Endothelial cell of umbilical vein (primary cell): ENCODE data around the gene HSH2D. TPM values are rescaled to one million over a fixed set of nuclear protein-coding genes. Genes with fewer than 3 reads are reported as not detected.

Source experiments
- BruUV-seq: library from RNA; stranded (reverse); fragments of 400-500 nt; replicated peaks from 2 replicates; lab custom pipeline; 2021; lab: Mats Ljungman, UMichigan
- CTCF ChIA-PET: fragments of 300-600, 350-600 bp; sonication (Branson Sonifier 250); formaldehyde crosslinking; loops from one replicate; lab custom pipeline; 2021; ENCODE audit warnings: antibody characterized with exemption, inconsistent platforms; lab: Charles Lee
- POLR2A ChIA-PET: fragments of 300-600, 350-600 bp; sonication (Branson Sonifier 250); formaldehyde crosslinking; loops from one replicate; lab custom pipeline; 2021; ENCODE audit warnings: antibody characterized with exemption, inconsistent platforms; lab: Charles Lee
- DNase-seq: peaks from one replicate; pipeline ENCODE4 v3.0.0-alpha.2; 2011; ENCODE audit warnings: low read depth, low spot score
- FAIRE-seq: peaks from 2 replicates; lab custom pipeline; 2011; peaks lifted over from hg19 to GRCh38; lab: Jason Lieb, UNC
- H2AFZ ChIP-seq: 2 replicates; pipeline ENCODE4 v1.6.0; 2012; ENCODE audit warnings: low read depth, low read length, control low read depth, inconsistent platforms
- H3K27ac ChIP-seq: 2 replicates; pipeline ENCODE4 v1.5.1; 2011; ENCODE audit warnings: low read depth, mild to moderate bottlenecking, control low read depth, low read length, moderate library complexity; ENCODE audit not compliant: insufficient read depth
- H3K27me3 ChIP-seq, 2 experiments: 2 replicates each; pipeline versions ENCODE4 v1.6.0 to v1.6.1; 2011; ENCODE audit warnings: low read length in 2 of 2, mixed read lengths in 1 of 2; ENCODE audit not compliant: control insufficient read depth in 2 of 2, insufficient read depth in 2 of 2
- H3K36me3 ChIP-seq, 2 experiments: 2 replicates in 1 of 2; 3 replicates in 1 of 2; pipeline ENCODE4 v1.5.1; 2011; ENCODE audit warnings: low read length in 2 of 2, mild to moderate bottlenecking in 1 of 2, moderate library complexity in 1 of 2; ENCODE audit not compliant: control insufficient read depth in 2 of 2, insufficient read depth in 2 of 2; ENCODE audit errors: extremely low read depth in 1 of 2
- H3K4me1 ChIP-seq: 3 replicates; pipeline ENCODE4 v1.5.1; 2011; ENCODE audit warnings: mild to moderate bottlenecking, low read length; ENCODE audit not compliant: control insufficient read depth, insufficient read depth; ENCODE audit errors: extremely low read depth
- H3K4me2 ChIP-seq: 2 replicates; pipeline ENCODE4 v1.6.1; 2011; ENCODE audit warnings: low read length, control low read depth, mixed read lengths; ENCODE audit not compliant: insufficient read depth
- H3K4me3 ChIP-seq, 3 experiments: fragments of 200-600 bp in 1 of 3; sonication (generic), shearing (Covaris generic) in 1 of 3; replicated peaks in 1 of 3; 2 replicates each; pipeline ENCODE4 v1.5.1; 2011 to 2016; ENCODE audit warnings: control low read depth in 3 of 3, low read length in 3 of 3, mild to moderate bottlenecking in 2 of 3, inconsistent platforms in 1 of 3, low read depth in 1 of 3, moderate library complexity in 1 of 3; ENCODE audit not compliant: insufficient read depth in 1 of 3
- H3K79me2 ChIP-seq: 2 replicates; pipeline ENCODE4 v1.6.0; 2012; ENCODE audit warnings: low read length, inconsistent platforms; ENCODE audit not compliant: control insufficient read depth, insufficient read depth
- H3K9ac ChIP-seq: replicated peaks from 2 replicates; pipeline ENCODE3; 2011; ENCODE audit warnings: low read length, control low read depth; ENCODE audit not compliant: insufficient read depth; ENCODE audit errors: extremely low read depth
- H3K9me1 ChIP-seq: replicated peaks from 3 replicates; pipeline ENCODE4 v1.6.0; 2011; ENCODE audit warnings: mild to moderate bottlenecking, low read length; ENCODE audit not compliant: control insufficient read depth, insufficient read depth; ENCODE audit errors: extremely low read depth
- H3K9me3 ChIP-seq: replicated peaks from 2 replicates; pipeline ENCODE4 v1.5.1; 2012; ENCODE audit warnings: low read length, inconsistent platforms; ENCODE audit not compliant: control insufficient read depth, insufficient read depth
- H4K20me1 ChIP-seq: replicated peaks from 2 replicates; pipeline ENCODE3; 2011; ENCODE audit warnings: mild to moderate bottlenecking, low read length; ENCODE audit not compliant: control insufficient read depth, insufficient read depth; ENCODE audit errors: extremely low read depth
- EZH2 ChIP-seq: IDR thresholded peaks from 2 replicates; pipeline ENCODE4 v1.6.1; 2012; ENCODE audit warnings: borderline replicate concordance, low read depth, mild to moderate bottlenecking, moderate library complexity, low read length, inconsistent platforms; ENCODE audit not compliant: severe bottlenecking
- FOS ChIP-seq: IDR thresholded peaks from 2 replicates; pipeline ENCODE4 v1.6.1; 2011; ENCODE audit warnings: mild to moderate bottlenecking, low read length, moderate library complexity, borderline replicate concordance; ENCODE audit not compliant: insufficient read depth
- GATA2 ChIP-seq: IDR thresholded peaks from 2 replicates; pipeline ENCODE4 v1.7.0; 2011; ENCODE audit warnings: low read depth, mild to moderate bottlenecking, moderate library complexity, mixed read lengths, low read length; ENCODE audit not compliant: insufficient read length, insufficient read depth
- JUN ChIP-seq: IDR thresholded peaks from 2 replicates; pipeline ENCODE4 v1.6.1; 2011; ENCODE audit warnings: borderline replicate concordance, low read depth; ENCODE audit not compliant: insufficient read length, insufficient read depth
- MAX ChIP-seq: IDR thresholded peaks from 2 replicates; pipeline ENCODE4 v1.6.1; 2011; ENCODE audit not compliant: insufficient read depth, insufficient read length
- MYC ChIP-seq: IDR thresholded peaks from one replicate; pipeline ENCODE4 v1.6.1; 2011; ENCODE audit warnings: mild to moderate bottlenecking, low read depth, low read length
- POLR2A ChIP-seq: IDR thresholded peaks from 2 replicates; pipeline ENCODE4 v1.6.1; 2012; ENCODE audit warnings: low read depth, mild to moderate bottlenecking, control low read depth, low read length
- POLR2AphosphoS5 ChIP-seq: IDR thresholded peaks from 2 replicates; pipeline ENCODE4 v1.6.1; 2012; ENCODE audit warnings: low read depth, mild to moderate bottlenecking, control low read depth, low read length, moderate library complexity; ENCODE audit not compliant: insufficient read depth
- dilution Hi-C: fragments of 300-500 bp; cut with MboI; formaldehyde crosslinking; loops from one replicate; pipeline ENCODE4 v1.15.0; 2019; ENCODE audit warnings: low sequenced_read_pairs; ENCODE audit not compliant: extremely low pct_ligation_motif_present
- intact Hi-C: fragments of 100-400 bp; cut with micrococcal nuclease; formaldehyde crosslinking; loops from one replicate; pipeline ENCODE4 v1.10.0; 2022
- polyA plus RNA-seq, 4 experiments: library from polyadenylated mRNA; depleted of rRNA in 3 of 4; stranded (reverse) in 3 of 4; unstranded in 1 of 4; fragments of >200 nt; gene quantifications; 2 replicates each; pipeline versions ENCODE4 v1.2.1 to v1.2.3, GENCODE V29; 2011 to 2012; ENCODE audit warnings: missing spikeins in 1 of 4
- total RNA-seq: library from RNA; stranded (reverse); gene quantifications from 2 replicates; pipeline ENCODE4 v1.2.3, GENCODE V29; 2021
- TF ChIP-seq, protein P1 (sequence below), 2 donors: IDR thresholded peaks; 1 replicate in 1 of 2; 2 replicates in 1 of 2; pipeline ENCODE4 v1.5.1; 2011; ENCODE audit warnings: low read length in 2 of 2, mild to moderate bottlenecking in 2 of 2, moderate library complexity in 2 of 2, control low read depth in 1 of 2, inconsistent platforms in 1 of 2, low read depth in 1 of 2; ENCODE audit not compliant: insufficient read depth in 1 of 2; ENCODE audit errors: extremely low read depth in 1 of 2

The HSH2D gene
- total and polyA plus RNA-seq, 2 donors (not counting 3 experiments of a cell fraction or from before 2014, with no cell fraction given), result not detected

DNA sequence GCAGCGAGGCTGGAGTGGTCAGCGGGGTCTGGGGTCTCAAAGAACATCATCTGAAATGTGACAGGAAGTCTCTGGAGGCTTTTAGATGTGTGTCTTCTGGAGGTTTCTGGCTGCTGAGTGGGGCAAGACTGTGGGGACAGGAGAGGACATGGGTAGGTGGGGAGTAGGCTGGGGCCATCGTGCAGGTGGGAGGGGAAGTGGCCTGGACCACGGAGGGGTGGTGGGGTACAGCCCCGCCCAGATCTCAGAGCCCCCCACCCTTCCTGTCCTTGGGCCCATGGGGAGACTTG lies 60.5 kb downstream of the HSH2D start:
- CTCF ChIA-PET, result no interaction called here
- peaks cover 5 to 41% of the 10 kb centered on the region in 2 experiments for H3K36me3 ChIP-seq

More for the DNA sequence above, 60.5 kb downstream of the HSH2D start:
- H3K27me3 ChIP-seq, result no peaks in the 10 kb centered on the region
- H3K79me2 ChIP-seq, result peaks cover 35% of the 10 kb centered on the region
- TF ChIP-seq POLR2AphosphoS5 (no peak), JUN (no peak), FOS (no peak), MYC (no peak), POLR2A (no peak), GATA2 (no peak), MAX (no peak), EZH2 (no peak)
- TF ChIP-seq, protein P1, sequence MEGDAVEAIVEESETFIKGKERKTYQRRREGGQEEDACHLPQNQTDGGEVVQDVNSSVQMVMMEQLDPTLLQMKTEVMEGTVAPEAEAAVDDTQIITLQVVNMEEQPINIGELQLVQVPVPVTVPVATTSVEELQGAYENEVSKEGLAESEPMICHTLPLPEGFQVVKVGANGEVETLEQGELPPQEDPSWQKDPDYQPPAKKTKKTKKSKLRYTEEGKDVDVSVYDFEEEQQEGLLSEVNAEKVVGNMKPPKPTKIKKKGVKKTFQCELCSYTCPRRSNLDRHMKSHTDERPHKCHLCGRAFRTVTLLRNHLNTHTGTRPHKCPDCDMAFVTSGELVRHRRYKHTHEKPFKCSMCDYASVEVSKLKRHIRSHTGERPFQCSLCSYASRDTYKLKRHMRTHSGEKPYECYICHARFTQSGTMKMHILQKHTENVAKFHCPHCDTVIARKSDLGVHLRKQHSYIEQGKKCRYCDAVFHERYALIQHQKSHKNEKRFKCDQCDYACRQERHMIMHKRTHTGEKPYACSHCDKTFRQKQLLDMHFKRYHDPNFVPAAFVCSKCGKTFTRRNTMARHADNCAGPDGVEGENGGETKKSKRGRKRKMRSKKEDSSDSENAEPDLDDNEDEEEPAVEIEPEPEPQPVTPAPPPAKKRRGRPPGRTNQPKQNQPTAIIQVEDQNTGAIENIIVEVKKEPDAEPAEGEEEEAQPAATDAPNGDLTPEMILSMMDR (IDR thresholded peaks at IDR 0.05; ENCODE audit: extremely low read depth in 1 of 2, insufficient read depth in 1 of 2, low read depth in 1 of 2, low read length in 2 of 2), result no peak
- no peak for DNase-seq
- intact Hi-C loops (no loop called here), dilution Hi-C loops (loop anchor here (25.0 kb wide), 1 partner anchor 158 kb away; no protein-coding TSS in a partner anchor)
- H3K4me2 ChIP-seq, result no peak overlapping the region
- H4K20me1 ChIP-seq, result no peaks in the 10 kb centered on the region
- H3K9ac ChIP-seq, result no peak overlapping the region
- POLR2A ChIA-PET, result no interaction called here
- FAIRE-seq, result no peak
- no peaks in the 10 kb centered on the region for H3K9me1 ChIP-seq
- H3K9me3 ChIP-seq, result no peaks in the 10 kb centered on the region
- no peak overlapping the region for H3K4me3 ChIP-seq
- H2AFZ ChIP-seq, result no peak overlapping the region
- H3K27ac ChIP-seq, result no peak overlapping the region
- BruUV-seq, result no TSS peak
- H3K4me1 ChIP-seq, result peaks cover 4% of the 10 kb centered on the region
